NB4 (cell line): ENCODE results near the gene EHMT1.

Source experiments
- CTCF ChIP-seq: IDR thresholded peaks from one replicate; pipeline ENCODE4 v1.5.1; 2012; ENCODE audit warnings: low read depth, low read length
- MAX ChIP-seq: IDR thresholded peaks from 2 replicates; pipeline ENCODE4 v1.6.1; 2011; ENCODE audit warnings: low read depth, low read length

- no peak for TF ChIP-seq MAX
- TF ChIP-seq CTCF: no peak
These were observed 103.7 kb downstream of the EHMT1 start for GRCh38 chr9:137722481-137722880.
